GM12891 (cell line): ENCODE measurements around the gene ARFGEF3.
"Not testable (repeated sequence)": the region's sequence is repeated elsewhere in the genome, so short reads cannot be mapped to it uniquely, and the experiment has no call there.

ENCODE experiments used
- DNase-seq: peaks from one replicate; pipeline ENCODE4 v3.0.0; 2011; ENCODE audit warnings: low spot score; ENCODE audit not compliant: insufficient read length
- FAIRE-seq: peaks from 2 replicates; lab custom pipeline; 2011; peaks lifted over from hg19 to GRCh38; lab: Jason Lieb, UNC
- PAX5 ChIP-seq: IDR thresholded peaks from 2 replicates; pipeline ENCODE4 v1.6.1; 2011; ENCODE audit warnings: low read length, moderate library complexity, mild to moderate bottlenecking; ENCODE audit not compliant: insufficient read depth, severe bottlenecking
- POLR2A ChIP-seq: IDR thresholded peaks from 2 replicates; pipeline ENCODE4 v1.6.1; 2011; ENCODE audit warnings: low read depth, low read length, control low read depth
- POLR2AphosphoS5 ChIP-seq: IDR thresholded peaks from 2 replicates; pipeline ENCODE4 v1.6.1; 2011; ENCODE audit warnings: low read depth, low read length, control low read depth
- POU2F2 ChIP-seq: IDR thresholded peaks from 2 replicates; pipeline ENCODE4 v1.6.1; 2011; ENCODE audit warnings: low read depth, mild to moderate bottlenecking, control low read depth, low read length, moderate library complexity
- SPI1 ChIP-seq: IDR thresholded peaks from 2 replicates; pipeline ENCODE4 v1.6.1; 2011; ENCODE audit warnings: low read depth, low read length, control low read depth
- TAF1 ChIP-seq: IDR thresholded peaks from 2 replicates; pipeline ENCODE4 v1.6.1; 2011; ENCODE audit warnings: low read depth, low read length, control low read depth

ARFGEF3 gene

GRCh38 chr6:138285800-138286199, 124.1 kb downstream of the ARFGEF3 start:
- no peak for FAIRE-seq
- no peak for TF ChIP-seq POLR2A
- no peak for TF ChIP-seq PAX5
- TF ChIP-seq TAF1 = no peak
- no peak for TF ChIP-seq SPI1
- no peak for TF ChIP-seq POLR2AphosphoS5
- TF ChIP-seq POU2F2 = no peak
- no peak for DNase-seq

- no peak for FAIRE-seq
- TF ChIP-seq POU2F2 (no peak), POLR2A (no peak), SPI1 (no peak), PAX5 (no peak), TAF1 (no peak), POLR2AphosphoS5 (no peak)
- no peak for DNase-seq
These were observed 125.0 kb downstream of the ARFGEF3 start for GRCh38 chr6:138286698-138287097.

GRCh38 chr6:138287144-138287955, 125.6 kb downstream of the ARFGEF3 start:
- TF ChIP-seq POU2F2 (no peak), SPI1 (no peak), PAX5 (no peak), TAF1 (no peak), POLR2AphosphoS5 (no peak), POLR2A (no peak)
- DNase-seq = peak; percentile 41
- FAIRE-seq = peak; percentile 66

GRCh38 chr6:138288428-138289085, 126.8 kb downstream of the ARFGEF3 start:
- not testable (repeated sequence) for FAIRE-seq, DNase-seq

GRCh38 chr6:138289739-138290138, 128.0 kb downstream of the ARFGEF3 start:
- DNase-seq = no peak
- no peak for FAIRE-seq
- TF ChIP-seq POLR2A (no peak), TAF1 (no peak), PAX5 (no peak), SPI1 (no peak), POLR2AphosphoS5 (no peak), POU2F2 (no peak)

- TF ChIP-seq PAX5 = no peak
- TF ChIP-seq POU2F2 = no peak
- no peak for TF ChIP-seq SPI1
- no peak for TF ChIP-seq POLR2A
- FAIRE-seq (no peak), DNase-seq (no peak)
These were observed 128.8 kb downstream of the ARFGEF3 start for GRCh38 chr6:138290423-138290962.

GRCh38 chr6:138291036-138291848, 129.5 kb downstream of the ARFGEF3 start:
- TF ChIP-seq TAF1 (no peak), SPI1 (no peak), PAX5 (no peak), POU2F2 (no peak), POLR2AphosphoS5 (no peak), POLR2A (no peak)
- FAIRE-seq (no peak), DNase-seq (no peak)

GRCh38 chr6:138291849-138292181, 130.1 kb downstream of the ARFGEF3 start:
- FAIRE-seq (no peak), DNase-seq (no peak)
- no peak for TF ChIP-seq POLR2A
- no peak for TF ChIP-seq PAX5
- no peak for TF ChIP-seq SPI1
- TF ChIP-seq POLR2AphosphoS5 = no peak
- no peak for TF ChIP-seq POU2F2
- TF ChIP-seq TAF1 = no peak

GRCh38 chr6:138292482-138292881, 130.7 kb downstream of the ARFGEF3 start:
- DNase-seq (no peak), FAIRE-seq (no peak)
- TF ChIP-seq POU2F2 (no peak), POLR2AphosphoS5 (no peak), SPI1 (no peak), PAX5 (no peak), POLR2A (no peak), TAF1 (no peak)
